ENCODE data around the gene CPE. TPM values are rescaled to one million over a fixed set of nuclear protein-coding genes. Genes with fewer than 3 reads are reported as not detected.

The CPE gene
- total and polyA plus RNA-seq, 10 of the 15 experiments (the other 5 are each of a cell fraction or from before 2014, with no cell fraction given), result 0.05 to 0.14 TPM; not detected in 8

DNA sequence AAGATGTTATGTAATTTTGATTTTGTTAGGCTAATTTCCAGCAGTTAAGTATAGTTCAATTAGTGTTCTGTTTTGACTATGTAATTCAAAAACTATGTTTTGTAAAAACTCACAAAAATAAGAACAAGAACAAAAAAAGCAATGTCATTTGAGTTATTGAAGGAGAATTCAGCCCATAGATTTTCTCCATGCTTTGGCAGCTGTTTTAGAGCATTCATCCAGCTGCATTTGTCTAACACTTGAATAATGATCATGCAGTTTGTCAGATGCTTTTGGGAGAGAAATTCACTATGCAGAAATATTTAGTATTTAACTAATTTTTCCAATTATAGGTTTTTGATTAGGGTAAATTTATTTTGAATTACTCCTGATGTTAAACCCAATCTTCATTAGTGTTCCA is 14.2 kb downstream of the CPE start:
- SMC1A ChIA-PET (ENCODE audit: uncharacterized antibody, unreplicated experiment), result no interaction called here
- Histone ChIP-seq H4K20me1 (ENCODE audit: control insufficient read depth, insufficient read depth) (no peaks in the 10 kb centered on the region), H3K4me3 (no peak overlapping the region), H3K9ac (ENCODE audit: control insufficient read depth, insufficient read depth, low read length) (no peak overlapping the region), H3K9me3 (replicated peaks; ENCODE audit: control insufficient read depth, insufficient read depth, low read length) (no peaks in the 10 kb centered on the region), H2AFZ (ENCODE audit: control insufficient read depth, low read depth, low read length) (no peak overlapping the region), H3K79me2 (ENCODE audit: control insufficient read depth, insufficient read depth, low read length) (no peaks in the 10 kb centered on the region), H3K4me1 (ENCODE audit: control insufficient read depth, insufficient read depth, low read length) (no peaks in the 10 kb centered on the region), H3K27ac (ENCODE audit: control insufficient read depth, insufficient read depth) (no peak overlapping the region), H3K27me3 (replicated peaks in 1 of 2; ENCODE audit: control insufficient read depth in 2 of 2, insufficient read depth in 2 of 2, low read length in 1 of 2) (no peaks in the 10 kb centered on the region), H3K4me2 (ENCODE audit: control insufficient read depth, insufficient read depth) (no peak overlapping the region), H3K36me3 (ENCODE audit: control insufficient read depth in 2 of 2, insufficient read depth in 2 of 2, low read length in 1 of 2) (no peaks in the 10 kb centered on the region)
- RAD21 ChIA-PET (ENCODE audit: unreplicated experiment), result interaction anchor here (1.7 kb wide), 1 partner anchor 9 kb away, joined by 4 read pairs; no protein-coding TSS in a partner anchor
- DNase-seq (ENCODE audit: low read depth, low spot score) (no peak), ATAC-seq (no peak), FAIRE-seq (no peak)
- POLR2A ChIA-PET, result no interaction called here
- no TSS peak for BruUV-seq (replicated peaks)
- CTCF ChIA-PET, result interaction anchor here (0.6 to 1.6 kb wide), 2 partner anchors 8 to 118 kb away, joined by 3 to 4 read pairs; no protein-coding TSS in a partner anchor
- intact Hi-C loops (cut with micrococcal nuclease; ENCODE audit: unreplicated experiment) (no loop called here), in situ Hi-C loops (cut with MboI) (no loop called here)
- no peak for TF ChIP-seq RAD51 (IDR thresholded peaks at IDR 0.05)
- TF ChIP-seq, protein P1, sequence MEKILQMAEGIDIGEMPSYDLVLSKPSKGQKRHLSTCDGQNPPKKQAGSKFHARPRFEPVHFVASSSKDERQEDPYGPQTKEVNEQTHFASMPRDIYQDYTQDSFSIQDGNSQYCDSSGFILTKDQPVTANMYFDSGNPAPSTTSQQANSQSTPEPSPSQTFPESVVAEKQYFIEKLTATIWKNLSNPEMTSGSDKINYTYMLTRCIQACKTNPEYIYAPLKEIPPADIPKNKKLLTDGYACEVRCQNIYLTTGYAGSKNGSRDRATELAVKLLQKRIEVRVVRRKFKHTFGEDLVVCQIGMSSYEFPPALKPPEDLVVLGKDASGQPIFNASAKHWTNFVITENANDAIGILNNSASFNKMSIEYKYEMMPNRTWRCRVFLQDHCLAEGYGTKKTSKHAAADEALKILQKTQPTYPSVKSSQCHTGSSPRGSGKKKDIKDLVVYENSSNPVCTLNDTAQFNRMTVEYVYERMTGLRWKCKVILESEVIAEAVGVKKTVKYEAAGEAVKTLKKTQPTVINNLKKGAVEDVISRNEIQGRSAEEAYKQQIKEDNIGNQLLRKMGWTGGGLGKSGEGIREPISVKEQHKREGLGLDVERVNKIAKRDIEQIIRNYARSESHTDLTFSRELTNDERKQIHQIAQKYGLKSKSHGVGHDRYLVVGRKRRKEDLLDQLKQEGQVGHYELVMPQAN (conservative IDR thresholded peaks at IDR 0.05), result no peak
- no peak for TF ChIP-seq JUNB (IDR thresholded peaks at IDR 0.05)
- TF ChIP-seq KDM1A (IDR thresholded peaks at IDR 0.05; ENCODE audit: borderline replicate concordance), result no peak
- no peak for TF ChIP-seq FOXM1 (IDR thresholded peaks at IDR 0.05; ENCODE audit: low read depth, low read length)
- no peak for TF ChIP-seq TCF3 (IDR thresholded peaks at IDR 0.05; ENCODE audit: borderline replicate concordance, insufficient read depth, low read depth, low read length)
- no peak for TF ChIP-seq NFIC (IDR thresholded peaks at IDR 0.05; ENCODE audit: low read depth, low read length)
- no peak for TF ChIP-seq NFYA (IDR thresholded peaks at IDR 0.05; ENCODE audit: borderline replicate concordance, low read depth, low read length)
- no peak for TF ChIP-seq HCFC1 (IDR thresholded peaks at IDR 0.05; ENCODE audit: low read length)
- TF ChIP-seq, protein P2, sequence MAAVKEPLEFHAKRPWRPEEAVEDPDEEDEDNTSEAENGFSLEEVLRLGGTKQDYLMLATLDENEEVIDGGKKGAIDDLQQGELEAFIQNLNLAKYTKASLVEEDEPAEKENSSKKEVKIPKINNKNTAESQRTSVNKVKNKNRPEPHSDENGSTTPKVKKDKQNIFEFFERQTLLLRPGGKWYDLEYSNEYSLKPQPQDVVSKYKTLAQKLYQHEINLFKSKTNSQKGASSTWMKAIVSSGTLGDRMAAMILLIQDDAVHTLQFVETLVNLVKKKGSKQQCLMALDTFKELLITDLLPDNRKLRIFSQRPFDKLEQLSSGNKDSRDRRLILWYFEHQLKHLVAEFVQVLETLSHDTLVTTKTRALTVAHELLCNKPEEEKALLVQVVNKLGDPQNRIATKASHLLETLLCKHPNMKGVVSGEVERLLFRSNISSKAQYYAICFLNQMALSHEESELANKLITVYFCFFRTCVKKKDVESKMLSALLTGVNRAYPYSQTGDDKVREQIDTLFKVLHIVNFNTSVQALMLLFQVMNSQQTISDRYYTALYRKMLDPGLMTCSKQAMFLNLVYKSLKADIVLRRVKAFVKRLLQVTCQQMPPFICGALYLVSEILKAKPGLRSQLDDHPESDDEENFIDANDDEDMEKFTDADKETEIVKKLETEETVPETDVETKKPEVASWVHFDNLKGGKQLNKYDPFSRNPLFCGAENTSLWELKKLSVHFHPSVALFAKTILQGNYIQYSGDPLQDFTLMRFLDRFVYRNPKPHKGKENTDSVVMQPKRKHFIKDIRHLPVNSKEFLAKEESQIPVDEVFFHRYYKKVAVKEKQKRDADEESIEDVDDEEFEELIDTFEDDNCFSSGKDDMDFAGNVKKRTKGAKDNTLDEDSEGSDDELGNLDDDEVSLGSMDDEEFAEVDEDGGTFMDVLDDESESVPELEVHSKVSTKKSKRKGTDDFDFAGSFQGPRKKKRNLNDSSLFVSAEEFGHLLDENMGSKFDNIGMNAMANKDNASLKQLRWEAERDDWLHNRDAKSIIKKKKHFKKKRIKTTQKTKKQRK (IDR thresholded peaks at IDR 0.05; ENCODE audit: low read depth, low read length), result no peak
- TF ChIP-seq, protein P3, sequence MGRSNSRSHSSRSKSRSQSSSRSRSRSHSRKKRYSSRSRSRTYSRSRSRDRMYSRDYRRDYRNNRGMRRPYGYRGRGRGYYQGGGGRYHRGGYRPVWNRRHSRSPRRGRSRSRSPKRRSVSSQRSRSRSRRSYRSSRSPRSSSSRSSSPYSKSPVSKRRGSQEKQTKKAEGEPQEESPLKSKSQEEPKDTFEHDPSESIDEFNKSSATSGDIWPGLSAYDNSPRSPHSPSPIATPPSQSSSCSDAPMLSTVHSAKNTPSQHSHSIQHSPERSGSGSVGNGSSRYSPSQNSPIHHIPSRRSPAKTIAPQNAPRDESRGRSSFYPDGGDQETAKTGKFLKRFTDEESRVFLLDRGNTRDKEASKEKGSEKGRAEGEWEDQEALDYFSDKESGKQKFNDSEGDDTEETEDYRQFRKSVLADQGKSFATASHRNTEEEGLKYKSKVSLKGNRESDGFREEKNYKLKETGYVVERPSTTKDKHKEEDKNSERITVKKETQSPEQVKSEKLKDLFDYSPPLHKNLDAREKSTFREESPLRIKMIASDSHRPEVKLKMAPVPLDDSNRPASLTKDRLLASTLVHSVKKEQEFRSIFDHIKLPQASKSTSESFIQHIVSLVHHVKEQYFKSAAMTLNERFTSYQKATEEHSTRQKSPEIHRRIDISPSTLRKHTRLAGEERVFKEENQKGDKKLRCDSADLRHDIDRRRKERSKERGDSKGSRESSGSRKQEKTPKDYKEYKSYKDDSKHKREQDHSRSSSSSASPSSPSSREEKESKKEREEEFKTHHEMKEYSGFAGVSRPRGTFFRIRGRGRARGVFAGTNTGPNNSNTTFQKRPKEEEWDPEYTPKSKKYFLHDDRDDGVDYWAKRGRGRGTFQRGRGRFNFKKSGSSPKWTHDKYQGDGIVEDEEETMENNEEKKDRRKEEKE (IDR thresholded peaks at IDR 0.05), result no peak
- no peak for TF ChIP-seq KLF5 (IDR thresholded peaks at IDR 0.05; ENCODE audit: partially characterized antibody)
- no peak for TF ChIP-seq GATAD2B (conservative IDR thresholded peaks at IDR 0.05; ENCODE audit: low read depth)
- TF ChIP-seq TARDBP (IDR thresholded peaks at IDR 0.05; ENCODE audit: borderline replicate concordance), result no peak
- no peak for TF ChIP-seq SREBF2 (IDR thresholded peaks at IDR 0.05; ENCODE audit: low read length)
- TF ChIP-seq CBX5 (IDR thresholded peaks at IDR 0.05; ENCODE audit: low read depth), result no peak
- TF ChIP-seq SPI1 (IDR thresholded peaks at IDR 0.05; ENCODE audit: borderline replicate concordance, insufficient read depth, low read depth, low read length), result no peak
- TF ChIP-seq PML (IDR thresholded peaks at IDR 0.05; ENCODE audit: low read length), result no peak
- TF ChIP-seq EP300 (IDR thresholded peaks at IDR 0.05; ENCODE audit: borderline replicate concordance in 1 of 2, control insufficient read depth in 1 of 2, low read depth in 2 of 2, low read length in 2 of 2), result no peak

Measured in GM12878 (cell line).